Prostate gland (tissue), 2 donors: ENCODE results near the gene PTDSS2. TPM values are rescaled to one million over a fixed set of nuclear protein-coding genes. Genes with fewer than 3 reads are reported as not detected.

Experiments
- DNase-seq: peaks from one replicate; pipeline ENCODE4 v3.0.0-alpha.2; 2019; ENCODE audit warnings: low spot score
- H3K27ac ChIP-seq, 2 donors: fragments of 200-600 bp; sonication (generic); 2 replicates each; pipeline ENCODE4 v1.5.1; 2017 to 2019
- H3K27me3 ChIP-seq: fragments of 200-600 bp; sonication (generic); replicated peaks from 2 replicates; pipeline ENCODE4 v1.5.1; 2019; ENCODE audit not compliant: insufficient read depth
- H3K36me3 ChIP-seq, 2 donors: fragments of 200-600 bp; sonication (generic); 1 replicate in 1 of 2; 2 replicates in 1 of 2; pipeline versions ENCODE4 v1.5.1 to v1.8.1; 2017 to 2019
- H3K4me1 ChIP-seq: fragments of 200-600 bp; sonication (generic); replicated peaks from 2 replicates; pipeline ENCODE4 v1.5.1; 2019
- H3K4me3 ChIP-seq, 2 donors: fragments of 200-600 bp; sonication (generic); 2 replicates each; pipeline ENCODE4 v1.5.1; 2017 to 2019
- H3K9me3 ChIP-seq: fragments of 200-600 bp; sonication (generic); 2 replicates; pipeline ENCODE4 v1.5.1; 2017
- CTCF ChIP-seq, 4 experiments: fragments of 200-600 bp in 2 of 4; fragments of 450-650 bp in 2 of 4; sonication (generic) in 2 of 4; IDR thresholded peaks; 1 replicate in 3 of 4; 2 replicates in 1 of 4; pipeline ENCODE4 v1.5.1; 2016 to 2019; ENCODE audit warnings: antibody characterized with exemption in 4 of 4, mild to moderate bottlenecking in 2 of 4, moderate library complexity in 2 of 4
- POLR2A ChIP-seq: fragments of 450-650 bp; IDR thresholded peaks from one replicate; pipeline ENCODE4 v1.6.1; 2016; ENCODE audit warnings: antibody characterized with exemption, mild to moderate bottlenecking
- POLR2AphosphoS5 ChIP-seq: sonication (generic); formaldehyde crosslinking; IDR thresholded peaks from one replicate; pipeline ENCODE4 v1.6.1; 2017; ENCODE audit warnings: antibody characterized with exemption
- WGBS: methylation state at CpG from one replicate; pipeline ENCODE4 v1.1.5; 2018; 5-methylcytosine and 5-hydroxymethylcytosine counted together
- intact Hi-C: fragments of 100-400 bp; cut with DNase I; formaldehyde crosslinking; loops from one replicate; pipeline ENCODE4 v1.14.2; 2022
- total RNA-seq, 2 donors: library from RNA; depleted of rRNA; stranded (reverse); fragments of >200 nt; gene quantifications; one replicate each; pipeline ENCODE4 v1.1.0, GENCODE V29; 2016

Gene PTDSS2
- total RNA-seq, 2 donors from 2014 or later, result 46.3 to 50.3 TPM

DNA sequence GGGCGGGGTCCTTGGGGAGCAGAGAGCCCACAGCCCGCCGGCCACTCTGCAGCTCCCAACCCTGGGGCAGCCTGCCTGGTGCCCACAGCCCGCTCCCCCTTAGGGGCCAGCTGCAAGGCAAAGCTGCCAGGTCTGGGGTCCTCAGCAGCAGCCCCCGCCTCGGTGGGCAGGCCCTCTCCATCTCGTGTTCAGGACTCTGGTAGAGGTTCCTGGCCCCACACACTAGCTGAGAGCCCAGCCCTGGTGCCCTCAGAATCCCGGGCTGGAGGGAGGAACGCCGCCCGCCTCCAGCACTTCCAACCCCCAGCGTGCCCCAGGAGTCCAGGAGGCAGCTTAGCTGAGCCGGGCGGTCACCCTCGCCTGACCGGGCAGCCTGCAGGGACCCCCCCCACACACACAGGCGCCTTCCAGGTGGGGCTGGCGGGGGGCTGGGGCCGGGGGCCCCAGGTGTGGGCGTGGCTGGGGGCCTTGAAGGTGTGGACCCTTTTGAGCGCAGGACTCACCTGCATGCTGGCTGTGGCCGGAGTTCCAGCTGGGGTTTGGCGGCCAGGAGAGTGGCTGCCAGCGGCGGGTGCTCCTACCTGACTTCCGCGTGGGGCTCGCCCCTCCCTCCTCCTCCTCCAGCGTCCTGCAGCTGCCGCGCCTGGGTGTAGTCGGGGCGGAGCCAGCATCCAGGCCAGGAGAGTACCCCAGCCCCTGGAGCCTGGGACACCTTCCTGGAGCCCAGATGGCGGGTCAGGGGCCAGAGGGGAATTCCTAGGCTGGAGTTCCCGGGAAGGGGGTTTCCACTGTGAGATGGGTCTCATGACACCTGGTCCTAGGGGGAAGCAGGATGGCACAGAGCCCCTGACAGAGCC, 8.4 kb upstream of the PTDSS2 start, which contains the start of gene ANO9:
Gene ANO9 (minus strand): TSS at position 594 of the 857 bp plus-strand sequence. CDS start 85 bp downstream, at position 509.
- H3K4me3 ChIP-seq, result peak within 1 kb of the TSS; percentile 26 to 37
- H3K9me3 ChIP-seq, result no peaks in the 10 kb centered on the region
- DNase-seq, result peak; percentile 61
- WGBS, result 10% methylated on average over 23 of the region's 35 CpGs
- TF ChIP-seq POLR2AphosphoS5 (no peak), CTCF (IDR thresholded peaks at IDR 0.05) (no peak), POLR2A (peak; percentile 56)
- no peaks in the 10 kb centered on the region for H3K4me1 ChIP-seq
- intact Hi-C loops, result no loop called here
- peak within 1 kb of the TSS in 1 of 2 donors; percentile 12 for H3K27ac ChIP-seq
- H3K27me3 ChIP-seq, result no peaks in the 10 kb centered on the region
- H3K36me3 ChIP-seq, result no peaks in the 10 kb centered on the region

DNA sequence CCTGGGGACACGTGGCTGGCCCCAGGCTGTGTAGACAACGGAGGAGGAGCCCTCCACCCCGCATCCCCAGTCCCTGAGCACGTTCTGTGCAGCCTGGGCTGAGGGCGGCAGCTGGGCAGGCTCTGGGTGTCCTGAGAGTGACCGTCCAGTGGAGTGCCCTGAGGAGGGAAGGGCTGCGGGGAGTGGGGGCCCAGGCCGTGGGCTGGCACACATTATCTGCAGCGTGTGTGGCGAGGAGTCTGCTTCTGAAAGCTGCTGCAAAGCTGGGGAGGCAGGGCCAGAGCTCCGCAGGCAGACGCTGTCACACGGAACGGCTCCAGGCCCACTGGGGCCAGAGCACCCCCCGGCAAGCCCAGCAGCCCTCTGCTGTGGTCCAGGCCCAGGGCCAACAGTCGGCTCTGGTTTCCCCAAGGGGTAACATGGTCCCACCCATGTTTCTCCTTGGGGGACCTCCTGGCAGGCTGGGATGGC, 7.4 kb upstream of the PTDSS2 start:
- intact Hi-C loops, result no loop called here
- 72% methylated on average over 14 of the region's 16 CpGs for WGBS
- Histone ChIP-seq H3K27me3 (no peaks in the 10 kb centered on the region), H3K36me3 (no peaks in the 10 kb centered on the region), H3K9me3 (no peaks in the 10 kb centered on the region), H3K4me1 (no peaks in the 10 kb centered on the region), H3K4me3 (no peak overlapping the region), H3K27ac (no peak overlapping the region)
- no peak for TF ChIP-seq CTCF (IDR thresholded peaks at IDR 0.05)
- no peak for TF ChIP-seq POLR2A
- TF ChIP-seq POLR2AphosphoS5, result no peak
- no peak for DNase-seq

- intact Hi-C loops, result no loop called here
- H3K4me1 ChIP-seq, result no peaks in the 10 kb centered on the region
- H3K36me3 ChIP-seq, result no peaks in the 10 kb centered on the region
- TF ChIP-seq POLR2AphosphoS5 (no peak), POLR2A (no peak)
- no peak overlapping the region for H3K4me3 ChIP-seq
- no peaks in the 10 kb centered on the region for H3K27me3 ChIP-seq
- H3K27ac ChIP-seq, result no peak overlapping the region
- no peaks in the 10 kb centered on the region for H3K9me3 ChIP-seq
- 81% methylated on average over 16 of the region's 16 CpGs for WGBS
- DNase-seq, result no peak
These were observed 6.4 kb upstream of the PTDSS2 start for GRCh38 chr11:443542-444199.

DNA sequence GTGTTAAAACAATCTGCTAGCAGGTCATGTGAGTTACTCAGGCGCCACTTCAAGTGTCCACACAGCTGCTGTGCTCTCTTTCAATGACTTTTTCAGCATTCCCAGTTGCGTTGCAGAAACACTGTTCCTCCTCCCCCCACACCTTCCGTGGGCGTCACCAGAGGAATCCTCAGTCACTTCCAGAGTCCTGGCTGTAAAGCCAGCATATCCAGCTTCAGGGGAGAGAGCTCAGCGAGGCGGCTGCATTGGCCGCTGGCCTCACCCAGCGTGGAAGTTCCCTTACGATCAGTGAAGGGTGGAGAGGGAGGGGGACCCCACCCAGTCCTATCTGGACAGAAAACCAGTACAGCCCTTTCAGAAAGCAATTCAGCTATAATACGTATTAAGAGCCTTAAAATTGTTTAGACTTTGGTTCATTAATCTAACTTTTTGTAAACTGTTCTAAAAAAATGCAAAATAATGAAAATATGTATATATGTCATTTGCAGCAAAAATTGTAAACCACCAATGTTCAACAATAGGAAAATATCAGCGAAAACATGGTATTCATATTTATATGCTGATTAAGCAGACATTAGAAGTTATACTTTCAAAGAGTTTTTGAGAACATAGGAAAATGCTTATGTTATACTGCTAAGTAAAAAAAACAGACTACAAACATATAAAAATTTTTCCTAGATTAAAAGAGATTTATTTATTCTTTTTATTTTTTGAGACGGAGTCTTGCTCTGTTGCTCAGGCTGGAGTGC, 5.5 kb upstream of the PTDSS2 start:
- no peaks in the 10 kb centered on the region for H3K9me3 ChIP-seq
- no peaks in the 10 kb centered on the region for H3K27me3 ChIP-seq
- H3K4me3 ChIP-seq, result no peak overlapping the region
- TF ChIP-seq POLR2AphosphoS5, result peak; percentile 57
- TF ChIP-seq POLR2A, result no peak
- no peak for DNase-seq
- H3K27ac ChIP-seq, result no peak overlapping the region
- intact Hi-C loops, result loop anchor here (5.0 kb wide), 2 partner anchors 37 to 237 kb away; partner anchors contain the start of genes BET1L and RIC8A
- 20% methylated on average over 12 of the region's 12 CpGs for WGBS
- H3K36me3 ChIP-seq, result no peaks in the 10 kb centered on the region
- H3K4me1 ChIP-seq, result peaks cover 2% of the 10 kb centered on the region

DNA sequence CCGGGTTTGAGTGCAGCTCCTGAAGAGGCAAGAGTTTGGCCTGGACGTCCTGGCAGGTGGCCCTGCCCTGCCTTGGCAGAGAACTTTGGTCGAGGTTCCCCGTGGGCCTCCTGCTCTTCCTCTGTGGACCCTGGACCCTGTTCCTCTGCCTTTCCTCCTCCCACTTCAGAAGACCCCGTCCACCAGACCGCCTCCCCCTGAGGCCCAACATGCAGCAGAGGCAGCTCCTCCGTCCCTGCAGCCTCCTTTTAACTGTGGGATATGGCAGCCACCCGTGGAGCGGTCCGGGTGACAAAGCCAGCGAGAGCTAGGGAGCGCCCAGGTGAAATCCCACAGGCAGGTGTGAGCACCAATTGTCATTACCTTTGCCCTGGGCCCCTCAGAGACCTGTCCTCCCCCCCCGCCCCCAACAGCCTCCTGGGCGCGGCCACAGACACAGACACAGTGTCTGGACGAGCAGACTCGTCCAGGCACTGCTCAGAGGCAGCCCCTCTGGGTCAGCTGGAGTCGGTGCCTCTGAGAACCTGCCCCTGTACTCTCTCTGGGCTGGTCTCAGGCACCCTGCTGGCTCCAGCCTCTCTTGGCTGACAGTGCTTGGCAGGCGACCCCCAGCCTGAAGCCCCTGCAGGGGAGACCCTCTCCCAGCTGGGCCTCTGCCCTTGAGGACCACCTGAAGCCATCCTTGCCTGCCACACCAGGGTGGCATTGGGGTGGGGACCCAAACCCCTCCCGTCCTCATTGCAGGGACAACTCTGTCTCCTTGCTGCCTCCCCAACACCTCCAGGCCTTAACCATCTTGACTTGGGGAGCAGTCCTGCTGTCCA, 4.1 kb upstream of the PTDSS2 start:
- intact Hi-C loops, result loop anchor here (5.0 kb wide), 2 partner anchors 39 to 239 kb away; partner anchors contain the start of genes BET1L and RIC8A
- no peaks in the 10 kb centered on the region for H3K36me3 ChIP-seq
- H3K4me1 ChIP-seq, result peaks cover 3% of the 10 kb centered on the region
- DNase-seq, result no peak
- no peak for TF ChIP-seq POLR2AphosphoS5
- TF ChIP-seq POLR2A, result no peak
- TF ChIP-seq CTCF (IDR thresholded peaks at IDR 0.05), result no peak
- H3K27me3 ChIP-seq, result no peaks in the 10 kb centered on the region
- no peaks in the 10 kb centered on the region for H3K9me3 ChIP-seq
- H3K4me3 ChIP-seq, result no peak overlapping the region
- H3K27ac ChIP-seq, result no peak overlapping the region
- WGBS, result 62% methylated on average over 20 of the region's 20 CpGs
